Testis (tissue), 3 donors: ENCODE results near the gene ARMS2. TPM values are rescaled to one million over a fixed set of nuclear protein-coding genes. Genes with fewer than 3 reads are reported as not detected.

Experiments used
- DNase-seq: peaks from one replicate; pipeline ENCODE4 v3.0.0-alpha.2; 2019
- H3K27ac ChIP-seq, 2 donors: fragments of 200-600 bp; sonication (generic); one replicate each; pipeline ENCODE4 v1.5.1; 2019
- H3K27me3 ChIP-seq: fragments of 200-600 bp; sonication (generic); one replicate; pipeline ENCODE4 v1.5.1; 2019
- H3K36me3 ChIP-seq: fragments of 200-600 bp; sonication (generic); one replicate; pipeline ENCODE4 v1.5.1; 2017; ENCODE audit warnings: low read depth; ENCODE audit errors: missing control alignments
- H3K4me1 ChIP-seq: fragments of 200-600 bp; sonication (generic); one replicate; pipeline ENCODE4 v1.5.1; 2019
- H3K4me3 ChIP-seq, 2 donors: fragments of 200-600 bp; sonication (generic); one replicate each; pipeline ENCODE4 v1.5.1; 2017 to 2019
- H3K9me3 ChIP-seq: fragments of 200-600 bp; sonication (generic); one replicate; pipeline ENCODE4 v1.5.1; 2017
- CTCF ChIP-seq, 3 experiments: fragments of 450-650 bp in 2 of 3; fragments of 200-600 bp in 1 of 3; sonication (generic) in 1 of 3; IDR thresholded peaks; one replicate each; pipeline ENCODE4 v1.5.1; 2016 to 2019; ENCODE audit warnings: antibody characterized with exemption in 3 of 3, mild to moderate bottlenecking in 2 of 3, moderate library complexity in 1 of 3
- POLR2A ChIP-seq: fragments of 450-650 bp; IDR thresholded peaks from one replicate; pipeline ENCODE4 v1.6.1; 2017; ENCODE audit warnings: antibody characterized with exemption, mild to moderate bottlenecking, moderate library complexity
- WGBS, 2 donors: methylation state at CpG; one replicate each; pipeline ENCODE4 v1.1.5; 2018; 5-methylcytosine and 5-hydroxymethylcytosine counted together
- intact Hi-C: fragments of 100-400 bp; cut with DNase I; formaldehyde crosslinking; loops from one replicate; pipeline ENCODE4 v1.15.1; 2023; ENCODE audit warnings: low total_unique reads
- polyA plus RNA-seq: library from polyadenylated mRNA; stranded (reverse); fragments of 350-450 nt; fragmentation: Illumina TruSeq; extraction: RNeasy Lipid Tissue Mini Kit (QIAGEN cat#74804); gene quantifications from one replicate; pipeline ENCODE4 v1.2.3, GENCODE V29; 2014; ENCODE audit warnings: low read depth, low replicate concordance; ENCODE audit not compliant: insufficient read depth
- total RNA-seq, 2 donors: library from RNA; depleted of rRNA; stranded (reverse); fragments of >200 nt; gene quantifications; one replicate each; pipeline ENCODE4 v1.2.3, GENCODE V29; 2016

The ARMS2 gene
- total and polyA plus RNA-seq, 3 donors from 2014 or later = 1.4 to 2.3 TPM; not detected in 1

- intact Hi-C loops = no loop called here
- H3K9me3 ChIP-seq = no peaks in the 10 kb centered on the region
- H3K27me3 ChIP-seq = no peaks in the 10 kb centered on the region
- TF ChIP-seq CTCF (IDR thresholded peaks at IDR 0.05) = no peak
- TF ChIP-seq POLR2A = no peak
- no peaks in the 10 kb centered on the region for H3K36me3 ChIP-seq
- WGBS, 2 donors = 73 to 84% methylated on average over 11 of the region's 11 CpGs
- no peak for DNase-seq
- H3K27ac ChIP-seq = no peak overlapping the region
- H3K4me1 ChIP-seq = peaks cover under 1% of the 10 kb centered on the region
- no peak overlapping the region for H3K4me3 ChIP-seq
Measured at GRCh38 chr10:122468926-122469781, 14.7 kb downstream of the ARMS2 start.

- Histone ChIP-seq H3K4me1 (peaks cover 7% of the 10 kb centered on the region), H3K9me3 (no peaks in the 10 kb centered on the region), H3K4me3 (no peak overlapping the region), H3K27ac (no peak overlapping the region), H3K36me3 (no peaks in the 10 kb centered on the region), H3K27me3 (no peaks in the 10 kb centered on the region)
- DNase-seq = no peak
- 90 to 96% methylated on average over 4 of the region's 4 CpGs for WGBS, 2 donors
- TF ChIP-seq POLR2A (no peak), CTCF (IDR thresholded peaks at IDR 0.05) (no peak)
- intact Hi-C loops = no loop called here
Measured at GRCh38 chr10:122469848-122470247, 15.4 kb downstream of the ARMS2 start.

GRCh38 chr10:122471531-122472177 lies 17.2 kb downstream of the ARMS2 start:
- Histone ChIP-seq H3K27ac (no peak overlapping the region), H3K36me3 (no peaks in the 10 kb centered on the region), H3K9me3 (no peaks in the 10 kb centered on the region), H3K4me1 (peaks cover 20% of the 10 kb centered on the region), H3K4me3 (no peak overlapping the region), H3K27me3 (no peaks in the 10 kb centered on the region)
- TF ChIP-seq POLR2A (no peak), CTCF (IDR thresholded peaks at IDR 0.05) (no peak)
- intact Hi-C loops = no loop called here
- DNase-seq = no peak
- 95 to 98% methylated on average over 4 of the region's 4 CpGs for WGBS, 2 donors

GRCh38 chr10:122473116-122473515 lies 18.7 kb downstream of the ARMS2 start:
- DNase-seq = no peak
- H3K27me3 ChIP-seq = no peaks in the 10 kb centered on the region
- no peak overlapping the region for H3K27ac ChIP-seq
- H3K4me1 ChIP-seq = peaks cover 20% of the 10 kb centered on the region
- H3K36me3 ChIP-seq = no peaks in the 10 kb centered on the region
- no peak for TF ChIP-seq POLR2A
- TF ChIP-seq CTCF (IDR thresholded peaks at IDR 0.05) = no peak
- intact Hi-C loops = no loop called here
- WGBS, 2 donors = 74 to 90% methylated on average over 8 of the region's 8 CpGs
- no peaks in the 10 kb centered on the region for H3K9me3 ChIP-seq
- no peak overlapping the region for H3K4me3 ChIP-seq
